Measurements from ENCODE around the gene RILPL1. TPM values are rescaled to one million over a fixed set of nuclear protein-coding genes. Genes with fewer than 3 reads are reported as not detected.
A peak's percentile ranks its signal among the peaks of the same experiment; 100 is the strongest.
"Not testable (repeated sequence)": the region's sequence is repeated elsewhere in the genome, so short reads cannot be mapped to it uniquely, and the experiment has no call there.

RILPL1 gene
- total RNA-seq, 1 donor from 2014 or later, result 4.8 TPM

- DNase-seq (ENCODE audit: low read depth in 2 of 2), result no peak
Measured at GRCh38 chr12:123468786-123469185, 64.7 kb downstream of the RILPL1 start.

GRCh38 chr12:123465084-123465483 lies 68.4 kb downstream of the RILPL1 start:
- DNase-seq (ENCODE audit: low read depth in 2 of 2), result peak in 1 of 2 donors; percentile 9

- DNase-seq (ENCODE audit: low read depth in 2 of 2), result not testable (repeated sequence)
Measured at GRCh38 chr12:123463174-123463573, 70.3 kb downstream of the RILPL1 start.

- peak; percentile 87 to 92 for DNase-seq (ENCODE audit: low read depth in 2 of 2)
Measured at GRCh38 chr12:123457980-123458779, 75.3 kb downstream of the RILPL1 start, which contains the start of gene SNRNP35. TSS of gene SNRNP35 (plus strand) at chr12:123458139. CDS start at chr12:123465541, 7,402 bp downstream.

- DNase-seq (ENCODE audit: low read depth in 2 of 2), result no peak
Measured at GRCh38 chr12:123453165-123453564, 80.4 kb downstream of the RILPL1 start.

- DNase-seq (ENCODE audit: low read depth in 2 of 2), result not testable (repeated sequence)
Measured at GRCh38 chr12:123452276-123452550, 81.3 kb downstream of the RILPL1 start.

GRCh38 chr12:123450636-123451035 lies 82.9 kb downstream of the RILPL1 start:
- DNase-seq (ENCODE audit: low read depth in 2 of 2), result no peak

- DNase-seq (ENCODE audit: low read depth in 2 of 2), result no peak
Measured at GRCh38 chr12:123449856-123450255, 83.7 kb downstream of the RILPL1 start.

- DNase-seq (ENCODE audit: low read depth in 2 of 2), result no peak
Measured at GRCh38 chr12:123449249-123449733, 84.2 kb downstream of the RILPL1 start.

- no peak for DNase-seq (ENCODE audit: low read depth in 2 of 2)
Measured at GRCh38 chr12:123446333-123446713, 87.2 kb downstream of the RILPL1 start.

- DNase-seq (ENCODE audit: low read depth in 2 of 2), result peak in 1 of 2 donors; percentile 85
Measured at GRCh38 chr12:123445388-123446332, 87.9 kb downstream of the RILPL1 start.

GRCh38 chr12:123444092-123445026 lies 89.2 kb downstream of the RILPL1 start:
- peak in 1 of 2 donors; percentile 63 for DNase-seq (ENCODE audit: low read depth in 2 of 2)

- DNase-seq (ENCODE audit: low read depth in 2 of 2), result no peak
Measured at GRCh38 chr12:123442774-123443173, 90.7 kb downstream of the RILPL1 start.

- no peak for DNase-seq (ENCODE audit: low read depth in 2 of 2)
Measured at GRCh38 chr12:123441523-123442164, 91.9 kb downstream of the RILPL1 start.

- peak; percentile 79 to 85 for DNase-seq (ENCODE audit: low read depth in 2 of 2)
Measured at GRCh38 chr12:123436017-123436964, 97.2 kb downstream of the RILPL1 start, which contains the start of gene RILPL2. TSS of gene RILPL2 (minus strand) at chr12:123436684. CDS start at chr12:123436420, 264 bp downstream.

GRCh38 chr12:123435636-123436016 lies 97.9 kb downstream of the RILPL1 start:
- DNase-seq (ENCODE audit: low read depth in 2 of 2), result no peak

- no peak for DNase-seq (ENCODE audit: low read depth in 2 of 2)
Measured at GRCh38 chr12:123433615-123434014, 99.9 kb downstream of the RILPL1 start.

- DNase-seq (ENCODE audit: low read depth in 2 of 2), result not testable (repeated sequence)
Measured at GRCh38 chr12:123431951-123432817, 101.3 kb downstream of the RILPL1 start.

Data from lung microvascular endothelial cell (primary cell).